B cell (primary cell): ENCODE measurements around the gene P4HA1.

Experiments used
- EZH2 ChIP-seq: IDR thresholded peaks from 2 replicates; pipeline ENCODE4 v1.6.1; 2012; ENCODE audit warnings: borderline replicate concordance, low read depth, mild to moderate bottlenecking, moderate library complexity, low read length; ENCODE audit not compliant: insufficient read depth, poor library complexity, severe bottlenecking
- TF ChIP-seq, protein P1 (sequence below): fragments of 200-600 bp; IDR thresholded peaks from one replicate; pipeline ENCODE4 v1.8.0; 2022; ENCODE audit warnings: antibody characterized with exemption, mild to moderate bottlenecking

DNA sequence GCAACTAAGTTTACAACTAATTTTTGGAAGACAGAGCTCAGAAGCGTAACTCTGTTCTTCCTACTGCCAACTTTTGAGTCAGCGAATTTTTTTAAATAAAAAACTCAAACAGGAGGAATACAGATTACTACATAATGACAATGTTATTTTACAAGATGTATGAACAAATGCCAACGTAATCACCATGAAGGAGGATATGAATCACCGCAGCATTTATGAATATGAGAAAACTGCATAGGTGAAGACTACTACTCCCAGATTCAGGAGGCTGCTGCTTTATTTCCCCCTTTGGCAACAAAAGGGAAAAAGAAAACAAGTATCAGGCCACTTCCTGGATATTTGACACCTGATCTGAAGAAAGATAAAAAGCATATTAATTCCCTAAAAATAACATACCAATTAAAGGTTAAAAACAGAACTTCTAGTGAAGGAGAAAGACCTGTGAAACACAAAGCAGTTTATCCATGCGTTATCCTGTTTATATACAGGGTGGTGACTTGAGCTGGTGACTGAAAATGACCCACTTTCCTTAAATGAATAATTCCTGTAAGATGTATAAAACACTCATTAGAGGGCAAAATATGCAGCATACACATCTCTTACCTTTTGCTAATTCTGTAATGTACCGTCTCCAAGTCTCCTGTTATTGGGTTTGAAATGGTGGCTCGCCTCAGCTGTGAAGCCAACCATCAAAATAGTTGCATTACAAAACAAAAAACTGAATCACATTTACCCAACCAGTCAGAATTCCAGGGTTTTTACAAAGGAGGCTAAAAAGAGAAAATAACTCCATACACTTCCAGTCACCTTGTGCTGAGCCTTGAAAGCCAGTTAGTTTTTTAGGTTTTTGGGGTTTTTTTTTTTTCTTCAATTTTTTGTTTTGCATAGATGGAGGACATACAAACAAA, 52.0 kb downstream of the P4HA1 start:
- TF ChIP-seq, protein P1, sequence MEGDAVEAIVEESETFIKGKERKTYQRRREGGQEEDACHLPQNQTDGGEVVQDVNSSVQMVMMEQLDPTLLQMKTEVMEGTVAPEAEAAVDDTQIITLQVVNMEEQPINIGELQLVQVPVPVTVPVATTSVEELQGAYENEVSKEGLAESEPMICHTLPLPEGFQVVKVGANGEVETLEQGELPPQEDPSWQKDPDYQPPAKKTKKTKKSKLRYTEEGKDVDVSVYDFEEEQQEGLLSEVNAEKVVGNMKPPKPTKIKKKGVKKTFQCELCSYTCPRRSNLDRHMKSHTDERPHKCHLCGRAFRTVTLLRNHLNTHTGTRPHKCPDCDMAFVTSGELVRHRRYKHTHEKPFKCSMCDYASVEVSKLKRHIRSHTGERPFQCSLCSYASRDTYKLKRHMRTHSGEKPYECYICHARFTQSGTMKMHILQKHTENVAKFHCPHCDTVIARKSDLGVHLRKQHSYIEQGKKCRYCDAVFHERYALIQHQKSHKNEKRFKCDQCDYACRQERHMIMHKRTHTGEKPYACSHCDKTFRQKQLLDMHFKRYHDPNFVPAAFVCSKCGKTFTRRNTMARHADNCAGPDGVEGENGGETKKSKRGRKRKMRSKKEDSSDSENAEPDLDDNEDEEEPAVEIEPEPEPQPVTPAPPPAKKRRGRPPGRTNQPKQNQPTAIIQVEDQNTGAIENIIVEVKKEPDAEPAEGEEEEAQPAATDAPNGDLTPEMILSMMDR: no peak
- TF ChIP-seq EZH2: no peak
